ENCODE measurements around the gene ZBTB5. TPM values are rescaled to one million over a fixed set of nuclear protein-coding genes. Genes with fewer than 3 reads are reported as not detected.

Gene ZBTB5
- total and polyA plus RNA-seq, 4 donors, result 2.4 to 9.4 (median 6.5) TPM

DNA sequence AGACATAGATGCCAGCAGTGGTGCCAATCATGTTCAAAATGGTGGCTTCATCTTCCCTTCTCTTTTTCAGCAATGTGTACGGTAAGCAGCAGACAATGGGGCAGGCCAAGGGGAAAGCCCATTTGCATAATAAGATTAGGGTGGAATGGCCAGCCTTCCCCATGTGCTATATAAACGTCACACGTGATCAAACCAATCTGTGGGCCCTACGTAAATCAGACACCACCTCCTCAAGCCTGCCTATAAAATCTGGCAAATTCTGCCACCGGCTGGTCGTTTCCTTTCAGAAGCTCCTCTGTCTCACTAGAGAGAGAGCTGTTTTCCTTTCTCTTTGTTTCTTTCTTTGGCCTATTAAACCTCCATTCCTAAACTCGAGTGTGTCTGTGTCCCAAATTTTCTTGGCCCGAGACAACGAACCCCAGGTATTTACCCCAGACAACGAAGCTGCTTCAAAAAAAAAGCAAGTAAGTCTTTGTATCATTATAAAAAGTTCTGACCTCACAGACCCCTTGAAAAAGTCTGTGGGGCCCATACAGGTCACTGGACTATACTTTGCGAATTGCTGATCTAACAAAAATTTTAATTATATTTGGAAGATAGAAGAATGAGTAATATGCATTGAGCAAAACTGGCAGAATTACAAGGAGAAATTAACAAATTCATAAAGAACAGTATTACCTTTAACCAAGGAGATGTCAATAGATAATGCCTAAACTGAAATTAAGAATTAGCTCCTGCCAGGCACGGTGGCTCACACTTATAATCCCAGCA is 15.2 kb downstream of the ZBTB5 start:
- H3K4me1 ChIP-seq (ENCODE audit: control insufficient read depth in 4 of 4, insufficient read depth in 4 of 4, low read length in 3 of 4), result peaks cover 9 to 44% (median 31%) of the 10 kb centered on the region in 4 donors
- H3K9ac ChIP-seq (ENCODE audit: low read depth in 1 of 2, low read length in 2 of 2), result no peak overlapping the region
- H3K4me3 ChIP-seq (ENCODE audit: low read depth in 1 of 3, low read length in 3 of 3), result no peak overlapping the region
- 90% methylated on average over 12 of the region's 12 CpGs for WGBS
- peaks cover 0 to 2% (median 0%) of the 10 kb centered on the region in 4 donors for H3K36me3 ChIP-seq (ENCODE audit: control insufficient read depth in 4 of 4, insufficient read depth in 3 of 4, low read depth in 1 of 4, low read length in 3 of 4)
- H3K27me3 ChIP-seq (ENCODE audit: control insufficient read depth in 4 of 4, insufficient read depth in 4 of 4, low read length in 3 of 4), result no peaks in the 10 kb centered on the region
- H3K9me3 ChIP-seq (ENCODE audit: control insufficient read depth in 4 of 4, low read length in 3 of 4), result no peaks in the 10 kb centered on the region
- H3K27ac ChIP-seq (ENCODE audit: low read depth in 1 of 2, low read length in 2 of 2), result no peak overlapping the region
- DNase-seq (ENCODE audit: low spot score), result no peak
- TF ChIP-seq FOXA1 (IDR thresholded peaks at IDR 0.05) (no peak), HNF4A (conservative IDR thresholded peaks at IDR 0.05) (no peak), HNF4G (IDR thresholded peaks at IDR 0.05) (no peak), JUND (IDR thresholded peaks at IDR 0.05) (no peak), RAD21 (IDR thresholded peaks at IDR 0.05) (no peak), NR2F2 (IDR thresholded peaks at IDR 0.05) (no peak), RXRA (IDR thresholded peaks at IDR 0.05) (no peak), TAF1 (conservative IDR thresholded peaks at IDR 0.05) (no peak), SP1 (IDR thresholded peaks at IDR 0.05) (no peak), FOXA2 (IDR thresholded peaks at IDR 0.05) (no peak), YY1 (IDR thresholded peaks at IDR 0.05) (no peak), GABPA (IDR thresholded peaks at IDR 0.05 in 1 of 2, conservative IDR thresholded peaks at IDR 0.05 in 1 of 2) (no peak)
- TF ChIP-seq, protein P1, sequence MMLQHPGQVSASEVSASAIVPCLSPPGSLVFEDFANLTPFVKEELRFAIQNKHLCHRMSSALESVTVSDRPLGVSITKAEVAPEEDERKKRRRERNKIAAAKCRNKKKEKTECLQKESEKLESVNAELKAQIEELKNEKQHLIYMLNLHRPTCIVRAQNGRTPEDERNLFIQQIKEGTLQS (IDR thresholded peaks at IDR 0.05), result no peak
- TF ChIP-seq, protein P2, sequence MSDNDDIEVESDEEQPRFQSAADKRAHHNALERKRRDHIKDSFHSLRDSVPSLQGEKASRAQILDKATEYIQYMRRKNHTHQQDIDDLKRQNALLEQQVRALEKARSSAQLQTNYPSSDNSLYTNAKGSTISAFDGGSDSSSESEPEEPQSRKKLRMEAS (IDR thresholded peaks at IDR 0.05), result no peak
- TF ChIP-seq, protein P3, sequence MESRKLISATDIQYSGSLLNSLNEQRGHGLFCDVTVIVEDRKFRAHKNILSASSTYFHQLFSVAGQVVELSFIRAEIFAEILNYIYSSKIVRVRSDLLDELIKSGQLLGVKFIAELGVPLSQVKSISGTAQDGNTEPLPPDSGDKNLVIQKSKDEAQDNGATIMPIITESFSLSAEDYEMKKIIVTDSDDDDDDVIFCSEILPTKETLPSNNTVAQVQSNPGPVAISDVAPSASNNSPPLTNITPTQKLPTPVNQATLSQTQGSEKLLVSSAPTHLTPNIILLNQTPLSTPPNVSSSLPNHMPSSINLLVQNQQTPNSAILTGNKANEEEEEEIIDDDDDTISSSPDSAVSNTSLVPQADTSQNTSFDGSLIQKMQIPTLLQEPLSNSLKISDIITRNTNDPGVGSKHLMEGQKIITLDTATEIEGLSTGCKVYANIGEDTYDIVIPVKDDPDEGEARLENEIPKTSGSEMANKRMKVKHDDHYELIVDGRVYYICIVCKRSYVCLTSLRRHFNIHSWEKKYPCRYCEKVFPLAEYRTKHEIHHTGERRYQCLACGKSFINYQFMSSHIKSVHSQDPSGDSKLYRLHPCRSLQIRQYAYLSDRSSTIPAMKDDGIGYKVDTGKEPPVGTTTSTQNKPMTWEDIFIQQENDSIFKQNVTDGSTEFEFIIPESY (IDR thresholded peaks at IDR 0.05), result no peak
- TF ChIP-seq, protein P4, sequence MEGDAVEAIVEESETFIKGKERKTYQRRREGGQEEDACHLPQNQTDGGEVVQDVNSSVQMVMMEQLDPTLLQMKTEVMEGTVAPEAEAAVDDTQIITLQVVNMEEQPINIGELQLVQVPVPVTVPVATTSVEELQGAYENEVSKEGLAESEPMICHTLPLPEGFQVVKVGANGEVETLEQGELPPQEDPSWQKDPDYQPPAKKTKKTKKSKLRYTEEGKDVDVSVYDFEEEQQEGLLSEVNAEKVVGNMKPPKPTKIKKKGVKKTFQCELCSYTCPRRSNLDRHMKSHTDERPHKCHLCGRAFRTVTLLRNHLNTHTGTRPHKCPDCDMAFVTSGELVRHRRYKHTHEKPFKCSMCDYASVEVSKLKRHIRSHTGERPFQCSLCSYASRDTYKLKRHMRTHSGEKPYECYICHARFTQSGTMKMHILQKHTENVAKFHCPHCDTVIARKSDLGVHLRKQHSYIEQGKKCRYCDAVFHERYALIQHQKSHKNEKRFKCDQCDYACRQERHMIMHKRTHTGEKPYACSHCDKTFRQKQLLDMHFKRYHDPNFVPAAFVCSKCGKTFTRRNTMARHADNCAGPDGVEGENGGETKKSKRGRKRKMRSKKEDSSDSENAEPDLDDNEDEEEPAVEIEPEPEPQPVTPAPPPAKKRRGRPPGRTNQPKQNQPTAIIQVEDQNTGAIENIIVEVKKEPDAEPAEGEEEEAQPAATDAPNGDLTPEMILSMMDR (IDR thresholded peaks at IDR 0.05; ENCODE audit: low read depth, low read length, missing input control), result no peak

DNA sequence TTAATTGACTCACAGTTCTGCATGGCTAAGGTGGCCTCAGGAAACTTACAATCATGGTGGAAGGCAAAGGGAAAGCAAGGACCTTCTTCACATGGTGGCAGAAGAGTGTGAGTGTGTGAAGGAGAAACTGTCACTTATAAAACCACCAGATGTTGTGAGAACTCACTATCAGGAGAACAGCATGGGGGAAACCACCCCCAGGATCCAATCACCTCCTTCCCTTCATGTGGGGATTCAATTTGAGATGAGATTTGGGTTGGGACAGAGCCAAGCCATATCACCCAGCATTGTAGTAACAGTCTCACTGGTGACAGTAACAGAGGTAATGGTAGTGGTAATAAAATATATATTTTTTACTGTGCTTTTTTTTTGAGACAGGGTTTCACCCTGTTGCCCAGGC is 18.1 kb downstream of the ZBTB5 start:
- TF ChIP-seq HNF4G (IDR thresholded peaks at IDR 0.05) (no peak), RAD21 (IDR thresholded peaks at IDR 0.05) (no peak)
- TF ChIP-seq, protein P3 (IDR thresholded peaks at IDR 0.05), result no peak
- H3K36me3 ChIP-seq (ENCODE audit: control insufficient read depth in 4 of 4, insufficient read depth in 3 of 4, low read depth in 1 of 4, low read length in 3 of 4), result peaks cover 0 to 4% (median under 1%) of the 10 kb centered on the region in 4 donors

More for the DNA sequence above, 18.1 kb downstream of the ZBTB5 start:
- no peak for DNase-seq (ENCODE audit: low spot score)
- Histone ChIP-seq H3K4me1 (ENCODE audit: control insufficient read depth in 4 of 4, insufficient read depth in 4 of 4, low read length in 3 of 4) (peaks cover 7 to 44% (median 31%) of the 10 kb centered on the region in 4 donors), H3K9ac (ENCODE audit: low read depth in 1 of 2, low read length in 2 of 2) (no peak overlapping the region), H3K4me3 (ENCODE audit: low read depth in 1 of 3, low read length in 3 of 3) (no peak overlapping the region), H3K27ac (ENCODE audit: low read depth in 1 of 2, low read length in 2 of 2) (no peak overlapping the region), H3K27me3 (ENCODE audit: control insufficient read depth in 4 of 4, insufficient read depth in 4 of 4, low read length in 3 of 4) (no peaks in the 10 kb centered on the region), H3K9me3 (ENCODE audit: control insufficient read depth in 4 of 4, low read length in 3 of 4) (no peaks in the 10 kb centered on the region)

Data from liver (tissue), 9 donors.